GM19193 (cell line): ENCODE results near the gene TALDO1.
A peak's percentile ranks its signal among the peaks of the same experiment; 100 is the strongest.

Source experiments
- POLR2A ChIP-seq: IDR thresholded peaks from 4 replicates; pipeline ENCODE4 v1.6.1; 2011; ENCODE audit not compliant: insufficient read depth, insufficient read length; ENCODE audit errors: extremely low read depth

The TALDO1 gene

GRCh38 chr11:747158-748006, at the start of gene TALDO1:
TSS of gene TALDO1 (plus strand) at chr11:747464. CDS start at chr11:747482, 18 bp downstream.
- TF ChIP-seq POLR2A: peak; percentile 76

- no peak for TF ChIP-seq POLR2A
These were observed 49.4 kb upstream of the TALDO1 start for GRCh38 chr11:697811-698311.

GRCh38 chr11:698493-699115, 48.7 kb upstream of the TALDO1 start:
- TF ChIP-seq POLR2A: no peak

- TF ChIP-seq POLR2A: no peak
These were observed 48.2 kb upstream of the TALDO1 start for GRCh38 chr11:699116-699508.

- no peak for TF ChIP-seq POLR2A
These were observed 47.5 kb upstream of the TALDO1 start for GRCh38 chr11:699753-700152.

GRCh38 chr11:701741-702461, 45.4 kb upstream of the TALDO1 start:
- TF ChIP-seq POLR2A: no peak

GRCh38 chr11:702462-703461, 44.5 kb upstream of the TALDO1 start:
- no peak for TF ChIP-seq POLR2A

GRCh38 chr11:703506-703905, 43.8 kb upstream of the TALDO1 start:
- no peak for TF ChIP-seq POLR2A

- TF ChIP-seq POLR2A: no peak
These were observed 43.0 kb upstream of the TALDO1 start for GRCh38 chr11:704228-704674.

- no peak for TF ChIP-seq POLR2A
These were observed 42.3 kb upstream of the TALDO1 start for GRCh38 chr11:704781-705645.

GRCh38 chr11:705646-706438, 41.4 kb upstream of the TALDO1 start, which contains the start of gene EPS8L2:
TSS of gene EPS8L2 (plus strand) at chr11:706231. CDS start at chr11:709408, 3,177 bp downstream.
- no peak for TF ChIP-seq POLR2A

- TF ChIP-seq POLR2A: no peak
These were observed 40.8 kb upstream of the TALDO1 start for GRCh38 chr11:706439-706956.
